ENCODE data around the gene TULP4. TPM values are rescaled to one million over a fixed set of nuclear protein-coding genes. Genes with fewer than 3 reads are reported as not detected.

TULP4 gene
- polyA plus RNA-seq, 3 donors = 6.5 to 10.6 (median 7.9) TPM

GRCh38 chr6:158465747-158466146 is 153.5 kb downstream of the TULP4 start:
- Histone ChIP-seq H3K4me2 (replicated peaks; ENCODE audit: extremely low read depth, low read length, poor library complexity, severe bottlenecking) (no peak overlapping the region), H3K9me3 (replicated peaks in 1 of 2; ENCODE audit: control insufficient read depth in 1 of 2, insufficient read depth in 1 of 2, low read length in 2 of 2) (no peaks in the 10 kb centered on the region), H3K27me3 (ENCODE audit: control insufficient read depth in 2 of 2, insufficient read depth in 2 of 2, low read length in 2 of 2) (no peaks in the 10 kb centered on the region), H2AFZ (ENCODE audit: insufficient read depth, low read depth, low read length, poor library complexity, severe bottlenecking) (no peak overlapping the region), H3K4me3 (replicated peaks in 1 of 3; ENCODE audit: low read depth in 2 of 3, low read length in 3 of 3) (no peak overlapping the region), H3K27ac (ENCODE audit: low read depth in 1 of 2, low read length in 2 of 2) (no peak overlapping the region), H3K36me3 (replicated peaks in 1 of 2; ENCODE audit: control insufficient read depth in 1 of 2, insufficient read depth in 2 of 2, low read length in 2 of 2) (peaks cover 21 to 66% of the 10 kb centered on the region in 2 donors), H3K79me2 (ENCODE audit: insufficient read depth, low read length) (no peaks in the 10 kb centered on the region), H3K9ac (ENCODE audit: insufficient read depth, low read length, poor library complexity, severe bottlenecking) (no peak overlapping the region), H4K20me1 (ENCODE audit: insufficient read depth, low read length) (no peaks in the 10 kb centered on the region), H3K4me1 (ENCODE audit: control insufficient read depth in 1 of 2, insufficient read depth in 2 of 2, low read length in 2 of 2) (no peaks in the 10 kb centered on the region)
- H3K36me3 Mint-ChIP-seq = peaks cover 63 to 69% of the 10 kb centered on the region in 2 donors
- TF ChIP-seq CTCF (IDR thresholded peaks at IDR 0.05) = no peak
- peaks cover 0 to 5% (median 0%) of the 10 kb centered on the region in 7 donors for H3K9me3 Mint-ChIP-seq
- H3K27ac Mint-ChIP-seq = no peak overlapping the region
- DNase-seq = no peak
- no peaks in the 10 kb centered on the region for H3K4me1 Mint-ChIP-seq
- no peak overlapping the region for H3K4me3 Mint-ChIP-seq
- H3K27me3 Mint-ChIP-seq (ENCODE audit: low read depth in 3 of 3) = peaks cover 0 to 4% (median 3%) of the 10 kb centered on the region in 3 donors
- 95% methylated on average over 3 of the region's 3 CpGs for WGBS (ENCODE audit: insufficient coverage)
- intact Hi-C loops (cut with micrococcal nuclease) = no loop called here

- peaks cover 56 to 60% of the 10 kb centered on the region in 2 donors for H3K36me3 Mint-ChIP-seq
- no peak for TF ChIP-seq CTCF (IDR thresholded peaks at IDR 0.05)
- Histone ChIP-seq H3K4me1 (ENCODE audit: control insufficient read depth in 1 of 2, insufficient read depth in 2 of 2, low read length in 2 of 2) (no peaks in the 10 kb centered on the region), H3K9me3 (replicated peaks in 1 of 2; ENCODE audit: control insufficient read depth in 1 of 2, insufficient read depth in 1 of 2, low read length in 2 of 2) (no peaks in the 10 kb centered on the region), H4K20me1 (ENCODE audit: insufficient read depth, low read length) (no peaks in the 10 kb centered on the region), H3K36me3 (replicated peaks in 1 of 2; ENCODE audit: control insufficient read depth in 1 of 2, insufficient read depth in 2 of 2, low read length in 2 of 2) (peaks cover 17 to 50% of the 10 kb centered on the region in 2 donors), H3K4me2 (replicated peaks; ENCODE audit: extremely low read depth, low read length, poor library complexity, severe bottlenecking) (no peak overlapping the region), H3K9ac (ENCODE audit: insufficient read depth, low read length, poor library complexity, severe bottlenecking) (no peak overlapping the region), H3K27me3 (ENCODE audit: control insufficient read depth in 2 of 2, insufficient read depth in 2 of 2, low read length in 2 of 2) (no peaks in the 10 kb centered on the region), H3K4me3 (replicated peaks in 1 of 3; ENCODE audit: low read depth in 2 of 3, low read length in 3 of 3) (no peak overlapping the region), H2AFZ (ENCODE audit: insufficient read depth, low read depth, low read length, poor library complexity, severe bottlenecking) (no peak overlapping the region), H3K27ac (ENCODE audit: low read depth in 1 of 2, low read length in 2 of 2) (no peak overlapping the region), H3K79me2 (ENCODE audit: insufficient read depth, low read length) (no peaks in the 10 kb centered on the region)
- H3K27me3 Mint-ChIP-seq (ENCODE audit: low read depth in 3 of 3) = peaks cover 0 to 5% (median 4%) of the 10 kb centered on the region in 3 donors
- no peak overlapping the region for H3K4me3 Mint-ChIP-seq
- intact Hi-C loops (cut with micrococcal nuclease) = no loop called here
- no peak overlapping the region for H3K27ac Mint-ChIP-seq
- no peak for DNase-seq
- H3K4me1 Mint-ChIP-seq = peaks cover 10% of the 10 kb centered on the region
- peaks cover 0 to 3% (median 0%) of the 10 kb centered on the region in 7 donors for H3K9me3 Mint-ChIP-seq
- 100% methylated on average over 1 of the region's 6 CpGs for WGBS (ENCODE audit: insufficient coverage)
These were observed 155.7 kb downstream of the TULP4 start for GRCh38 chr6:158467923-158468322.
